ENCODE measurements around the gene ZBTB5. TPM values are rescaled to one million over a fixed set of nuclear protein-coding genes. Genes with fewer than 3 reads are reported as not detected.

Gene ZBTB5
- polyA plus RNA-seq, 2 of the 4 experiments (the other 2 are of a cell fraction), result 12.4 to 18.1 TPM

DNA sequence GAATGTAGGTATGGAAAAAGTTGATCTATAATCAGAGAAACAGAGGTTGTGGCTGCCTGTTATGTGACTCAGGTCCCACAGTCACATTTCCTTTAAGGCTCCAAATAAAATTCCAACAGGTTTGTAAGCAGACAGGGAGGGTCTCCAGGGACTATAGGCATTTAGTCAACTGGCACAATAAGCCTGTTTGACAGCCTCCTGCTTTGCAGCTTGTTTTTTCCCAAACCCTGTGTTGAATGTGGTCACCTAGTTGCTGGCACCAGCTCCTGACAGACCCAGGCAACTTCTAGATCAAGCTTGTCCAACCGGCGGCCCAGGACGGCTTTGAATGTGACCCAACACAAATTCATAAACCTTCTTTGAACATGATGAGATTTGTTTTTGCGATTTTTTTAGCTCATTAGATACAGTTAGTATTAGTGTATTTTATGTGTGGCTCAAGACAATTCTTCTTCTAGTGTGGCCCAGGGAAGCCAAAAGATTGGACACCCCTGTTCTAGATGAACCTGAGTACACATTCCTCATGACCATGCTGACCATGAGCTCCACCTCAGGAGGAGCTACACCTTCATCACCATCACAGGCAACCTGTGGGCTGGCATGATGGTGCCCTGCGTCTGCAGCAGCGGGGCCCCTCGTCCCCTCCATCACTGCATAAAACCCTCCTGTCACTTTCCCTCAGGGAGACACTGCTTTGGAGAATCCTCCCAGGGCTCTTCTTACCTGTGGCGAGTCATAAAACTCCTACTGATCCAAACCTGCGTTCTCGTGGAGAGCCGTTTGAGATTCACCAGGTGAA lies 58.4 kb downstream of the ZBTB5 start:
- 77% methylated on average over 11 of the region's 11 CpGs for WGBS (ENCODE audit: missing lambda C conversion rate)
- TF ChIP-seq ZFP36 (IDR thresholded peaks at IDR 0.05; ENCODE audit: borderline replicate concordance, partially characterized antibody) (no peak), RAD21 (conservative IDR thresholded peaks at IDR 0.05 in 1 of 2, IDR thresholded peaks at IDR 0.05 in 1 of 2) (no peak)
- DNase-seq (ENCODE audit: low read depth in 1 of 2, low spot score in 1 of 2) (no peak), FAIRE-seq (no peak), ATAC-seq (no peak)
- Histone ChIP-seq H3K27ac (no peak overlapping the region), H3K4me3 (no peak overlapping the region), H3K4me1 (no peaks in the 10 kb centered on the region), H3K4me2 (no peak overlapping the region), H3K9me3 (no peaks in the 10 kb centered on the region)
- POLR2A ChIA-PET, result no interaction called here
- CTCF ChIA-PET, result interaction anchor here (0.6 to 3.6 kb wide), 7 partner anchors 9 to 534 kb away, joined by 3 to 21 read pairs (median 7); no protein-coding TSS in a partner anchor

DNA sequence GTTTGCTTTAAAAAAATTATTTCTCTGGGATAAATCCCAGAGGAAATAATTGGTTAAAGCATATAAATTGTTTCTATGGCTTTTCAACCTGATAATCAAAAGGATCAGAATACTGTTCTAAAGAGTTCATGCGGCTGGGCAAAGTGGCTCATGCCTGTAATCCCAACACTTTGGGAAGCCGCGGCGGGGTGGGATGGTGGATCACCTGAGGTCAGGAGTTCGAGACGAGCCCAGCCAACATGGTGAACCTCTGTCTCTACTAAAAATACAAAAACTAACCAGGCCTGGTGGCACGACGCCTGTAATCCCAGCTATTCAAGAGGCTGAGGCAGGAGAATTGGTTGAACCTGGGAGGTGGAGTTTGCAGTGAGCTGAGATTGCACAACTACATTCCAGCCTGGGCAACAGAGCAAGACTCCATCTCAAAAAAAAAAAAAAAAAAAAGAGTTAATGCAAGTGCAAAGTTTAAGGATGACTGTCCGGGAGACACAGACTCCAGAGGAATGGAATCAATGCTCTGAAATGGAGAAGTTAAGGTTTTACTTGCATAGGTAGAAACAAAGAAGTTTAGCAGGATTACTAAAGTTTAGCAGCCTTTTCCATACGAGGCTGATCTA lies 59.4 kb downstream of the ZBTB5 start:
- TF ChIP-seq FOSB (CRISPR knock-in tag; IDR thresholded peaks at IDR 0.05) (no peak), CEBPB (IDR thresholded peaks at IDR 0.05) (peak in 1 of 2 experiments; percentile 10; a peak in 2 of 4 replicates), RCOR1 (IDR thresholded peaks at IDR 0.05; ENCODE audit: low read depth, low read length) (no peak), HDAC2 (IDR thresholded peaks at IDR 0.05) (no peak), FOXS1 (CRISPR knock-in tag; IDR thresholded peaks at IDR 0.05) (no peak), RAD21 (conservative IDR thresholded peaks at IDR 0.05 in 1 of 2, IDR thresholded peaks at IDR 0.05 in 1 of 2) (no peak), NR3C1 (IDR thresholded peaks at IDR 0.05) (no peak), HOXB13 (CRISPR knock-in tag; IDR thresholded peaks at IDR 0.05; ENCODE audit: low read depth) (no peak)
- Histone ChIP-seq H3K9me3 (no peaks in the 10 kb centered on the region), H3K4me1 (no peaks in the 10 kb centered on the region), H3K4me2 (no peak overlapping the region), H3K4me3 (no peak overlapping the region), H3K27ac (no peak overlapping the region)
- no peak for ATAC-seq
- peak; percentile 18 for FAIRE-seq
- DNase-seq (ENCODE audit: low read depth in 1 of 2, low spot score in 1 of 2), result no peak
- ChIA-PET CTCF (interaction anchor here (3.5 to 3.6 kb wide), 2 partner anchors 10 to 11 kb away, joined by 10 to 21 read pairs; no protein-coding TSS in a partner anchor), POLR2A (no interaction called here)
- WGBS (ENCODE audit: missing lambda C conversion rate), result 78% methylated on average over 10 of the region's 10 CpGs

- H3K4me2 ChIP-seq, result no peak overlapping the region
- ChIA-PET POLR2A (no interaction called here), CTCF (interaction anchor here (3.5 to 3.6 kb wide), 2 partner anchors 10 to 11 kb away, joined by 10 to 21 read pairs; no protein-coding TSS in a partner anchor)
- FAIRE-seq (no peak), DNase-seq (ENCODE audit: low read depth in 1 of 2, low spot score in 1 of 2) (no peak), ATAC-seq (no peak)
- H3K27ac ChIP-seq, result no peak overlapping the region
- H3K4me3 ChIP-seq, result no peak overlapping the region
- no peak for TF ChIP-seq ESRRA (IDR thresholded peaks at IDR 0.05; ENCODE audit: borderline replicate concordance, low read length)
- no peak for TF ChIP-seq HOXB5 (CRISPR knock-in tag; IDR thresholded peaks at IDR 0.05)
- no peak for TF ChIP-seq ATOH8 (CRISPR knock-in tag; IDR thresholded peaks at IDR 0.05; ENCODE audit: low read depth)
- TF ChIP-seq RNF2 (IDR thresholded peaks at IDR 0.05; ENCODE audit: borderline replicate concordance, low read depth), result no peak
- no peak for TF ChIP-seq SMC3 (IDR thresholded peaks at IDR 0.05)
- TF ChIP-seq CHD2 (IDR thresholded peaks at IDR 0.05; ENCODE audit: low read length, partially characterized antibody), result no peak
- TF ChIP-seq EP300 (IDR thresholded peaks at IDR 0.05), result no peak
- no peak for TF ChIP-seq NR3C1 (IDR thresholded peaks at IDR 0.05)
- H3K9me3 ChIP-seq, result no peaks in the 10 kb centered on the region
- WGBS (ENCODE audit: missing lambda C conversion rate), result 79% methylated on average over 3 of the region's 3 CpGs
- no peaks in the 10 kb centered on the region for H3K4me1 ChIP-seq
Measured at GRCh38 chr9:37405350-37405749, 59.9 kb downstream of the ZBTB5 start.

- Histone ChIP-seq H3K4me2 (no peak overlapping the region), H3K4me1 (no peaks in the 10 kb centered on the region), H3K27ac (no peak overlapping the region), H3K4me3 (no peak overlapping the region), H3K9me3 (no peaks in the 10 kb centered on the region)
- WGBS (ENCODE audit: missing lambda C conversion rate), result 84% methylated on average over 9 of the region's 9 CpGs
- no peak for ATAC-seq
- CTCF ChIA-PET, result interaction anchor here (0.6 to 3.6 kb wide), 4 partner anchors 10 to 877 kb away, joined by 3 to 21 read pairs (median 6); no protein-coding TSS in a partner anchor
- POLR2A ChIA-PET, result interaction anchor here (1.3 kb wide), 1 partner anchor 18 kb away, joined by 4 read pairs; the partner anchor contains the start of gene GRHPR
- no peak for DNase-seq (ENCODE audit: low read depth in 1 of 2, low spot score in 1 of 2)
- TF ChIP-seq MYC (IDR thresholded peaks at IDR 0.05; ENCODE audit: borderline replicate concordance, low read length) (no peak), CBX8 (IDR thresholded peaks at IDR 0.05) (no peak), RAD21 (conservative IDR thresholded peaks at IDR 0.05 in 1 of 2, IDR thresholded peaks at IDR 0.05 in 1 of 2) (no peak)
- TF ChIP-seq, protein P1, sequence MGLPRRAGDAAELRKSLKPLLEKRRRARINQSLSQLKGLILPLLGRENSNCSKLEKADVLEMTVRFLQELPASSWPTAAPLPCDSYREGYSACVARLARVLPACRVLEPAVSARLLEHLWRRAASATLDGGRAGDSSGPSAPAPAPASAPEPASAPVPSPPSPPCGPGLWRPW (IDR thresholded peaks at IDR 0.05), result no peak
- no peak for FAIRE-seq
Measured at GRCh38 chr9:37404590-37404989, 60.7 kb downstream of the ZBTB5 start.

Measured in A549 (cell line).